Peyer's patch (tissue), 4 donors: ENCODE data around the gene B3GAT2.

Source experiments
- POLR2A ChIP-seq, 2 donors: fragments of 450-650 bp; IDR thresholded peaks; one replicate each; pipeline ENCODE4 v1.5.1; 2017; ENCODE audit warnings: antibody characterized with exemption in 2 of 2, mild to moderate bottlenecking in 2 of 2, moderate library complexity in 2 of 2
- TF ChIP-seq, protein P1 (sequence below), 6 experiments: fragments of 450-650 bp in 4 of 6; fragments of 200-600 bp in 2 of 6; sonication (generic) in 1 of 6; IDR thresholded peaks; one replicate each; pipeline ENCODE4 v1.5.1; 2017 to 2019; ENCODE audit warnings: antibody characterized with exemption in 6 of 6, mild to moderate bottlenecking in 3 of 6, moderate library complexity in 1 of 6

DNA sequence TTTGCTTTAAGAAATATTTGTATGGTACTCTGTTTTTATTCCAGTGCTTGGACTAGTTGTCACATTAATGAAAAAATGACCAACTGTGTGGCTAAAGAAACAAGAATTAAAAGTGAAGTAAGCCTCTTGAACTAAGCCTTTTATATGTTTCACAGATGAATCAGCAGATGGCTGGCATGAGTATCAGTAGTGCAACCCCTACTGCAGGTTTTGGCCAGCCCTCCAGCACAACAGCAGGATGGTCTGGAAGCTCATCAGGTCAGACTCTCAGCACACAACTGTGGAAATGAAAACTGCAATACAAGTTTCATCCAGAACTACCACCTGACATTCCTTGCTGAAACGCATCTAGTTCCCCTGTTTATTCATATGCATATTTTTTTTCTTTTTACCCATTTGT lies 96.8 kb downstream of the B3GAT2 start:
- TF ChIP-seq, protein P1, sequence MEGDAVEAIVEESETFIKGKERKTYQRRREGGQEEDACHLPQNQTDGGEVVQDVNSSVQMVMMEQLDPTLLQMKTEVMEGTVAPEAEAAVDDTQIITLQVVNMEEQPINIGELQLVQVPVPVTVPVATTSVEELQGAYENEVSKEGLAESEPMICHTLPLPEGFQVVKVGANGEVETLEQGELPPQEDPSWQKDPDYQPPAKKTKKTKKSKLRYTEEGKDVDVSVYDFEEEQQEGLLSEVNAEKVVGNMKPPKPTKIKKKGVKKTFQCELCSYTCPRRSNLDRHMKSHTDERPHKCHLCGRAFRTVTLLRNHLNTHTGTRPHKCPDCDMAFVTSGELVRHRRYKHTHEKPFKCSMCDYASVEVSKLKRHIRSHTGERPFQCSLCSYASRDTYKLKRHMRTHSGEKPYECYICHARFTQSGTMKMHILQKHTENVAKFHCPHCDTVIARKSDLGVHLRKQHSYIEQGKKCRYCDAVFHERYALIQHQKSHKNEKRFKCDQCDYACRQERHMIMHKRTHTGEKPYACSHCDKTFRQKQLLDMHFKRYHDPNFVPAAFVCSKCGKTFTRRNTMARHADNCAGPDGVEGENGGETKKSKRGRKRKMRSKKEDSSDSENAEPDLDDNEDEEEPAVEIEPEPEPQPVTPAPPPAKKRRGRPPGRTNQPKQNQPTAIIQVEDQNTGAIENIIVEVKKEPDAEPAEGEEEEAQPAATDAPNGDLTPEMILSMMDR (IDR thresholded peaks at IDR 0.05): no peak
- TF ChIP-seq POLR2A (IDR thresholded peaks at IDR 0.05): no peak
